Neural cell (in vitro differentiated cells): ENCODE data around the gene MLLT3.

Experiments
- EP300 ChIP-seq: fragments of 450-650 bp; conservative IDR thresholded peaks from 2 replicates; pipeline ENCODE4 v1.6.1; 2014; ENCODE audit warnings: antibody characterized with exemption, mild to moderate bottlenecking, moderate library complexity; ENCODE audit not compliant: poor library complexity, severe bottlenecking
- EZH2 ChIP-seq: fragments of 200-600, 300-800 bp; shearing (Covaris generic), sonication (generic); IDR thresholded peaks from 2 replicates; pipeline ENCODE4 v1.6.1; 2014; ENCODE audit warnings: antibody characterized with exemption, low read length, borderline replicate concordance, mild to moderate bottlenecking; ENCODE audit not compliant: insufficient read depth, poor library complexity, severe bottlenecking
- POLR2AphosphoS5 ChIP-seq: IDR thresholded peaks from 2 replicates; pipeline ENCODE4 v1.6.1; 2012
- TAF1 ChIP-seq: IDR thresholded peaks from 2 replicates; pipeline ENCODE4 v1.6.1; 2012; ENCODE audit warnings: low read depth
- TF ChIP-seq, protein P1 (sequence below): fragments of 450-650 bp; IDR thresholded peaks from 2 replicates; pipeline ENCODE4 v1.5.1; 2014; ENCODE audit warnings: antibody characterized with exemption, mild to moderate bottlenecking, moderate library complexity; ENCODE audit not compliant: poor library complexity, severe bottlenecking
- TF ChIP-seq, protein P2 (sequence below): IDR thresholded peaks from 2 replicates; pipeline ENCODE4 v1.6.1; 2012; ENCODE audit warnings: borderline replicate concordance

DNA sequence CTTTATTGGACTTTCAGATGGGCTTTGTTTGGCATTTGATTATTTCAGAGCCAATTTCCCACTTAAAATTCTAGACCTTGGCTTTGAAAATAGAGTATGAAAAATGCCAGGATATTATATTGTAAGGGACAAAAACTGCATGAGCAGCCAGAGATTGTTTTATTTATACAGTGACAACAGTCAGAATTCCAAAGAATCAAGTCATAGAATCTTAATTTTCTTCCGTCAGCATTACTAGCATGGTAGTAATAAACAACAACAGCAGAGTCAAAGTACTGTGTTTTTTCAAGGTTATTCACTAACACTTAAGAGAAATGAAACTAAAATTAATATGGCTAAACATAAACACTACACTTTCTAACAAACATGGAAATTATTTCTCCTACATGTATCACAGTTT lies 52.2 kb downstream of the MLLT3 start:
- TF ChIP-seq, protein P1, sequence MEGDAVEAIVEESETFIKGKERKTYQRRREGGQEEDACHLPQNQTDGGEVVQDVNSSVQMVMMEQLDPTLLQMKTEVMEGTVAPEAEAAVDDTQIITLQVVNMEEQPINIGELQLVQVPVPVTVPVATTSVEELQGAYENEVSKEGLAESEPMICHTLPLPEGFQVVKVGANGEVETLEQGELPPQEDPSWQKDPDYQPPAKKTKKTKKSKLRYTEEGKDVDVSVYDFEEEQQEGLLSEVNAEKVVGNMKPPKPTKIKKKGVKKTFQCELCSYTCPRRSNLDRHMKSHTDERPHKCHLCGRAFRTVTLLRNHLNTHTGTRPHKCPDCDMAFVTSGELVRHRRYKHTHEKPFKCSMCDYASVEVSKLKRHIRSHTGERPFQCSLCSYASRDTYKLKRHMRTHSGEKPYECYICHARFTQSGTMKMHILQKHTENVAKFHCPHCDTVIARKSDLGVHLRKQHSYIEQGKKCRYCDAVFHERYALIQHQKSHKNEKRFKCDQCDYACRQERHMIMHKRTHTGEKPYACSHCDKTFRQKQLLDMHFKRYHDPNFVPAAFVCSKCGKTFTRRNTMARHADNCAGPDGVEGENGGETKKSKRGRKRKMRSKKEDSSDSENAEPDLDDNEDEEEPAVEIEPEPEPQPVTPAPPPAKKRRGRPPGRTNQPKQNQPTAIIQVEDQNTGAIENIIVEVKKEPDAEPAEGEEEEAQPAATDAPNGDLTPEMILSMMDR, result no peak
- no peak for TF ChIP-seq TAF1
- TF ChIP-seq POLR2AphosphoS5, result no peak
- TF ChIP-seq EP300, result no peak
- no peak for TF ChIP-seq EZH2
- TF ChIP-seq, protein P2, sequence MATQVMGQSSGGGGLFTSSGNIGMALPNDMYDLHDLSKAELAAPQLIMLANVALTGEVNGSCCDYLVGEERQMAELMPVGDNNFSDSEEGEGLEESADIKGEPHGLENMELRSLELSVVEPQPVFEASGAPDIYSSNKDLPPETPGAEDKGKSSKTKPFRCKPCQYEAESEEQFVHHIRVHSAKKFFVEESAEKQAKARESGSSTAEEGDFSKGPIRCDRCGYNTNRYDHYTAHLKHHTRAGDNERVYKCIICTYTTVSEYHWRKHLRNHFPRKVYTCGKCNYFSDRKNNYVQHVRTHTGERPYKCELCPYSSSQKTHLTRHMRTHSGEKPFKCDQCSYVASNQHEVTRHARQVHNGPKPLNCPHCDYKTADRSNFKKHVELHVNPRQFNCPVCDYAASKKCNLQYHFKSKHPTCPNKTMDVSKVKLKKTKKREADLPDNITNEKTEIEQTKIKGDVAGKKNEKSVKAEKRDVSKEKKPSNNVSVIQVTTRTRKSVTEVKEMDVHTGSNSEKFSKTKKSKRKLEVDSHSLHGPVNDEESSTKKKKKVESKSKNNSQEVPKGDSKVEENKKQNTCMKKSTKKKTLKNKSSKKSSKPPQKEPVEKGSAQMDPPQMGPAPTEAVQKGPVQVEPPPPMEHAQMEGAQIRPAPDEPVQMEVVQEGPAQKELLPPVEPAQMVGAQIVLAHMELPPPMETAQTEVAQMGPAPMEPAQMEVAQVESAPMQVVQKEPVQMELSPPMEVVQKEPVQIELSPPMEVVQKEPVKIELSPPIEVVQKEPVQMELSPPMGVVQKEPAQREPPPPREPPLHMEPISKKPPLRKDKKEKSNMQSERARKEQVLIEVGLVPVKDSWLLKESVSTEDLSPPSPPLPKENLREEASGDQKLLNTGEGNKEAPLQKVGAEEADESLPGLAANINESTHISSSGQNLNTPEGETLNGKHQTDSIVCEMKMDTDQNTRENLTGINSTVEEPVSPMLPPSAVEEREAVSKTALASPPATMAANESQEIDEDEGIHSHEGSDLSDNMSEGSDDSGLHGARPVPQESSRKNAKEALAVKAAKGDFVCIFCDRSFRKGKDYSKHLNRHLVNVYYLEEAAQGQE, result no peak
